ENCODE results near the gene COX4I1. TPM values are rescaled to one million over a fixed set of nuclear protein-coding genes. Genes with fewer than 3 reads are reported as not detected.

The COX4I1 gene
- total RNA-seq, 1 donor from 2014 or later: 552 TPM

GRCh38 chr16:85774136-85774535, 25.4 kb upstream of the COX4I1 start:
- Mint-ChIP-seq H3K27me3 (ENCODE audit: unreplicated experiment) (no peaks in the 10 kb centered on the region), H3K36me3 (ENCODE audit: low read depth, unreplicated experiment) (peaks cover 16% of the 10 kb centered on the region), H3K27ac (ENCODE audit: unreplicated experiment) (no peak overlapping the region), H3K9me3 (ENCODE audit: unreplicated experiment) (no peaks in the 10 kb centered on the region), H3K4me3 (ENCODE audit: unreplicated experiment) (no peak overlapping the region), H3K4me1 (ENCODE audit: unreplicated experiment) (peaks cover 3% of the 10 kb centered on the region)
- no peak for DNase-seq (ENCODE audit: low spot score)
- TF ChIP-seq CTCF (IDR thresholded peaks at IDR 0.05; ENCODE audit: unreplicated experiment): no peak

- no peak for DNase-seq (ENCODE audit: low spot score)
Observed at GRCh38 chr16:85774811-85775210, 24.7 kb upstream of the COX4I1 start.

GRCh38 chr16:85777583-85778310, 21.7 kb upstream of the COX4I1 start:
- no peaks in the 10 kb centered on the region for H3K9me3 Mint-ChIP-seq (ENCODE audit: unreplicated experiment)
- no peak overlapping the region for H3K4me3 Mint-ChIP-seq (ENCODE audit: unreplicated experiment)
- no peak for TF ChIP-seq CTCF (IDR thresholded peaks at IDR 0.05; ENCODE audit: unreplicated experiment)
- no peak for DNase-seq (ENCODE audit: low spot score)
- no peaks in the 10 kb centered on the region for H3K27me3 Mint-ChIP-seq (ENCODE audit: unreplicated experiment)
- no peak overlapping the region for H3K27ac Mint-ChIP-seq (ENCODE audit: unreplicated experiment)
- H3K4me1 Mint-ChIP-seq (ENCODE audit: unreplicated experiment): peaks cover 5% of the 10 kb centered on the region
- peaks cover 24% of the 10 kb centered on the region for H3K36me3 Mint-ChIP-seq (ENCODE audit: low read depth, unreplicated experiment)

More at GRCh38 chr16:85774811-85775210, 24.7 kb upstream of the COX4I1 start:
- Mint-ChIP-seq H3K9me3 (ENCODE audit: unreplicated experiment) (no peaks in the 10 kb centered on the region), H3K27me3 (ENCODE audit: unreplicated experiment) (no peaks in the 10 kb centered on the region), H3K4me1 (ENCODE audit: unreplicated experiment) (peaks cover 3% of the 10 kb centered on the region), H3K4me3 (ENCODE audit: unreplicated experiment) (no peak overlapping the region), H3K36me3 (ENCODE audit: low read depth, unreplicated experiment) (peaks cover 19% of the 10 kb centered on the region), H3K27ac (ENCODE audit: unreplicated experiment) (no peak overlapping the region)
- TF ChIP-seq CTCF (IDR thresholded peaks at IDR 0.05; ENCODE audit: unreplicated experiment): no peak

- DNase-seq (ENCODE audit: low spot score): no peak
- no peak overlapping the region for H3K4me3 Mint-ChIP-seq (ENCODE audit: unreplicated experiment)
- TF ChIP-seq CTCF (IDR thresholded peaks at IDR 0.05; ENCODE audit: unreplicated experiment): no peak
- H3K36me3 Mint-ChIP-seq (ENCODE audit: low read depth, unreplicated experiment): peaks cover 24% of the 10 kb centered on the region
- no peaks in the 10 kb centered on the region for H3K27me3 Mint-ChIP-seq (ENCODE audit: unreplicated experiment)
- peaks cover 9% of the 10 kb centered on the region for H3K4me1 Mint-ChIP-seq (ENCODE audit: unreplicated experiment)
- no peak overlapping the region for H3K27ac Mint-ChIP-seq (ENCODE audit: unreplicated experiment)
- H3K9me3 Mint-ChIP-seq (ENCODE audit: unreplicated experiment): no peaks in the 10 kb centered on the region
Observed at GRCh38 chr16:85778873-85779272, 20.6 kb upstream of the COX4I1 start.

- Mint-ChIP-seq H3K9me3 (ENCODE audit: unreplicated experiment) (no peaks in the 10 kb centered on the region), H3K4me1 (ENCODE audit: unreplicated experiment) (peaks cover 9% of the 10 kb centered on the region), H3K27ac (ENCODE audit: unreplicated experiment) (no peak overlapping the region), H3K36me3 (ENCODE audit: low read depth, unreplicated experiment) (peaks cover 29% of the 10 kb centered on the region), H3K27me3 (ENCODE audit: unreplicated experiment) (no peaks in the 10 kb centered on the region), H3K4me3 (ENCODE audit: unreplicated experiment) (no peak overlapping the region)
- TF ChIP-seq CTCF (IDR thresholded peaks at IDR 0.05; ENCODE audit: unreplicated experiment): no peak
- no peak for DNase-seq (ENCODE audit: low spot score)
Observed at GRCh38 chr16:85780281-85780680, 19.2 kb upstream of the COX4I1 start.

All from endothelial cell (in vitro differentiated cells).